Cardiac fibroblast (primary cell): ENCODE measurements around the gene DNAJC15.
"Not testable (repeated sequence)": the region's sequence is repeated elsewhere in the genome, so short reads cannot be mapped to it uniquely, and the experiment has no call there.

Source experiments
- DNase-seq, 2 donors: peaks; one replicate each; pipeline versions ENCODE4 v3.0.0 to v3.0.0-alpha.2; 2010; ENCODE audit warnings: low read depth in 2 of 2
- H3K4me3 ChIP-seq, 2 donors: replicated peaks in 1 of 2; 1 replicate in 1 of 2; 2 replicates in 1 of 2; pipeline ENCODE4 v1.5.1; 2011; ENCODE audit warnings: low read depth in 2 of 2, low read length in 2 of 2, mild to moderate bottlenecking in 2 of 2, moderate library complexity in 1 of 2
- TF ChIP-seq, protein P1 (sequence below): IDR thresholded peaks from one replicate; pipeline ENCODE4 v1.5.1; 2011; ENCODE audit warnings: low read depth, mild to moderate bottlenecking, low read length, inconsistent platforms

The DNAJC15 gene

DNA sequence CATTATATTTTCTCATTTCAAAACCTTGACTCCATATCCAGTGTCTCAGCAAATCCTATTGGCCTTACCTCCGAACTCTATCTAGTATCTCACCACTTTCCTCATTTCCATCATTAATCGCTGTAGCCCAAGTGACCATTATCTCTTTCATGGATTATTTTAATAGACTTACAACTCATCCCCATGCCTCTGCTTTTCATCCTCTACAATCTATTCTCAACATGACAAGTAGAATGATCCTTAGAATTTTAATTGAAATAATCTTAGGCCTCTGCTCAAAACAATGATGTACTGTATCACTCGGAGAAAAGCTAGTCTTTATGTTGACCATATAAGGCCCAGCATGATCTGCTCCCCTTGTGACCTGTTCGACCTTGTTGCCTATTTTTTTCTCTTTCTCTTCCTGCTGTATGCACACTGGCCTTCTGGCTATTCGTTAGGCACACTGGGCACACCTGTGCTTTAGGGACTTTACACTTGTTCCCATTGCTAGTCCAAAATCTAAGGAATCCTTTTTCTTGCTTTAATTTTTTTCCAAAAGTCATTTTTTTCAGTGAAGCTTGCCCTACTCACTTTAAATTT is 21.4 kb downstream of the DNAJC15 start:
- DNase-seq = no peak
- no peak overlapping the region for H3K4me3 ChIP-seq
- TF ChIP-seq, protein P1, sequence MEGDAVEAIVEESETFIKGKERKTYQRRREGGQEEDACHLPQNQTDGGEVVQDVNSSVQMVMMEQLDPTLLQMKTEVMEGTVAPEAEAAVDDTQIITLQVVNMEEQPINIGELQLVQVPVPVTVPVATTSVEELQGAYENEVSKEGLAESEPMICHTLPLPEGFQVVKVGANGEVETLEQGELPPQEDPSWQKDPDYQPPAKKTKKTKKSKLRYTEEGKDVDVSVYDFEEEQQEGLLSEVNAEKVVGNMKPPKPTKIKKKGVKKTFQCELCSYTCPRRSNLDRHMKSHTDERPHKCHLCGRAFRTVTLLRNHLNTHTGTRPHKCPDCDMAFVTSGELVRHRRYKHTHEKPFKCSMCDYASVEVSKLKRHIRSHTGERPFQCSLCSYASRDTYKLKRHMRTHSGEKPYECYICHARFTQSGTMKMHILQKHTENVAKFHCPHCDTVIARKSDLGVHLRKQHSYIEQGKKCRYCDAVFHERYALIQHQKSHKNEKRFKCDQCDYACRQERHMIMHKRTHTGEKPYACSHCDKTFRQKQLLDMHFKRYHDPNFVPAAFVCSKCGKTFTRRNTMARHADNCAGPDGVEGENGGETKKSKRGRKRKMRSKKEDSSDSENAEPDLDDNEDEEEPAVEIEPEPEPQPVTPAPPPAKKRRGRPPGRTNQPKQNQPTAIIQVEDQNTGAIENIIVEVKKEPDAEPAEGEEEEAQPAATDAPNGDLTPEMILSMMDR = no peak

DNA sequence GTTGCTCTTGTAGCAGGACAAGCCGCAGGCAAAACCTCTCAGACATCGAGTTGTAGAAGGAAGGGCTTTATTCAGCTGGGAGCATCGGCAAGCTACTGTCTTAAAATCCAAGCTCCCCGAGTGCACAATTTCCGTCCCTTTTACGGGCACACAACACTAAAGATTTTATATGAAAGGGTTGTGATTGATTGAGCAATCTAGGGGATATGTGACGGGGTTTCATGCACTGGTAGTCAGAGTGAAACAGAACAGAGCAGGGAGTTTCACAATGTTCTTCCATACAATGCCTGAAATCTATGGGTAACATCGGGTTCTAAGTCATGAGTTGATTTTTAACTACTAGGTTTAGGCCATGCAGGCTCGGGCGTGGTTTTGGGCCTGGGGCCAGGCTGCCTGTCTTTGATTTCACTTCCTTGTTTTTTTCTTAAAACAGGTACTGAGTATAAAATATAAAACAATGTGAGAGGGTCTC is 22.0 kb downstream of the DNAJC15 start:
- peak; percentile 15 to 24 for DNase-seq
- not testable (repeated sequence) for H3K4me3 ChIP-seq

DNA sequence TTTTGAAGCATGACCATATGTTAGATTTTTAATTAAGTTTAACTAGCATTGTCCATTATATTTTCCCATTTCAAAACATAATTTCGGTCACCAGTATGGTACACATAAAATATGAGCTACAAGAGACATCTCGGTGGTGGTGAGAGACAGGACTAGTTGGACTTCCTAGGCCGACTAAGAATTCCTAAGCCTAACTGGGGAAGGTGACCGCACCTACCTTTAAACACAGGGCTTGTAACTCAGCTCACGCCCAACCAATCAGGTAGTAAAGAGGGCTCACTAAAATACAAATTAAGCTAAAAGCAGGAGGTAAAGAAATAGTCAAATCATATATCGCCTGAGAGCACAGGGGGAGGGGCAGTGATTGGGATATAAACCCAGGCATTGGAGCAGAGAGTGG is 22.9 kb downstream of the DNAJC15 start:
- DNase-seq = no peak
- no peak overlapping the region for H3K4me3 ChIP-seq
- TF ChIP-seq, protein P1 = no peak

DNA sequence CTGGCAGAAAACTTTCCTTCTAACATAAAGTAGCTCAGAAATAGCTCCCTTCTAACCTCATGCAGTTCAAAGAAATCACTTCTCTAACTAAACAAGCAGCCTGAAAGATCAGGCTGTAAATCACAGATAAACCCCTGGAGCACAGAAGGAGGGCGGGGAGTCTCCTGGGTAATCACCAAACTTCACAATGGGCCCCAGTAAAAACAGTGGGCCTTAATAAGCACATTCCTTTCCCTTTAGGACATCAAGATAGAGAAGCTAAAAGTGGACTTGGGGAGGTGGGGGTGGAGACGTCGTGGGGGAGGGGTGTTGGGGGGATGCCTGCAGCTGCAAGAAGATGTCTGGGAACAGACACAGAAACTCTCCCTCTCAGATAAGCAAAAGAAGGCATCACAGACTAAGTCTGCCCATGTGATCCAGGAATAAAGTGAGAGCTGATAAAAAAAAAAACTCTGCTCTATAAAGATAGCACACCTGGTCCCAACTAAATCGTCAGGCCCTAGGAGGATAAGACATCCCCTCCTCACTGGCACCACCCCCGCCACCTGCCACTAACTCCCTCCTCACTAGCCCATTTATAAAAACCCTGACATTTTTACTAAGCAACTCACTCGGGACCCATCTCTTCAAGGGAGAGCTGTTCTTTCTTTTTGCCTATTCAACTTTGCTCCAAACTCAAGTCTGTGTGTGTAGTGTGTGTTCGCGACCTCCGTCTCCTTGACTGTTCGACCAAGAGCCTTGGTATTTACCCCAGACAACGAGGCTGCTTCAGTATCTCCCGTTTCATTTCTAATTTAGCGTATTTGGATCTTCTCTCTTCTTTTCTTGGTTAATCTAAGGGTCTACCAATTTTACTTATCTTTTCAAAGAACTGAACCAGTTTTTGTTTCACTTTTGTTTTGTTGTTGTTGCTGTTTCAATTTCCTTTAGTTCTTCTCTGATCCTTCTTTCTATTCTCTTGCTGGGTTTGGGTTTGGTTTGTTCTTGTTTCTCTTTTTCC is 31.7 kb downstream of the DNAJC15 start:
- H3K4me3 ChIP-seq = peak overlapping the region; percentile 35 to 57
- TF ChIP-seq, protein P1 = no peak
- peak; percentile 74 to 84 for DNase-seq

DNA sequence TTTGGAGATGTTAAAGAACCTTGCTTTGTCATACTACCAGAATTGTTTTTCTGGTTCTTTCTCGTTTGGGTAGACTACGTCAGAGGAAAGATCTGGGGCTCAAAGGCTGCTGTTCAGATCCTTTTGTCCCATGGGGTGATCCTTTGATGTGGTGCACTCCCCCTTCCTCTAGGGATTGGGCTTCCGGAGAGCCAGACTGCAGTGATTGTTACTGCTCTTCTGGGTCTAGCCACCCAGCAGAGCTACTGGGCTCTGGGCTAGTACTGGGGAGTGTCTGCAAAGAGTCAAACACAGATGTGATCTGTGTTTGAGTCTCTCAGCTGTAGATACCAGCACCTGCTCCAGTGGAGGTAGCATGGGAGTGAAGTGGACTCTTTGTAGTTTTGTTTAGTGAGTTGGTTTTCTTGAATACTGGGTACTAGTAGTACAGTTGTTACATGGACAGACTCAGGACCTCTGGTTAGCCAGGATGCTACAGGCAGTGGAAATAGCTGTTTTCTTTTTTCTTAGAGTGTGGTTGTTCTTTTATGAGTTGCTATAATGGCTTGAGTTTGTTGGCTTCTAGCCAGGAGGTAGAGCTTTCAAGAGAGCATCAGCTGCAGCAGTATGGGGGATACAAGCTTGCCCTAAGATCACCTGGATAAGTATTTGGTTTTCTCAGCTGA is 34.4 kb downstream of the DNAJC15 start:
- no peak overlapping the region for H3K4me3 ChIP-seq
- peak; percentile 24 to 71 for DNase-seq
- TF ChIP-seq, protein P1 = no peak

DNA sequence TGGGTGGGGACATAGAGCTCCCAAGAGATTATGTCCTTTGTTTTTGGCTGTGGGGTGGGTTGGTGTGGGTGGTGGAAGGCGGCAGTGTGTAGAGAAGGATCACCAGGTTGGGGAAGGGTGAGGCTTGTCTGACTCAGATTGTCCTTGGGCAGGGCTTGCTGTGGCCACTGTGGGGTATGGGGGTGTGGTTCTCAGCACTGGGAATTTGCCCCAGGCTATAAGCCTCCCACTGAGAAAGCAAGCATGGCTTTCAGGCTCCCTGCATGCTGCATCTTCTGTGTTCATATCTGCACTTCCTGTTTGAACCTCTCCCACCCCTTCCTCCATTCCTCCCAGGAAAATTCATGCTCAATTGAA is 34.9 kb downstream of the DNAJC15 start:
- DNase-seq = peak; percentile 67 to 70
- TF ChIP-seq, protein P1 = no peak
- H3K4me3 ChIP-seq = no peak overlapping the region

DNA sequence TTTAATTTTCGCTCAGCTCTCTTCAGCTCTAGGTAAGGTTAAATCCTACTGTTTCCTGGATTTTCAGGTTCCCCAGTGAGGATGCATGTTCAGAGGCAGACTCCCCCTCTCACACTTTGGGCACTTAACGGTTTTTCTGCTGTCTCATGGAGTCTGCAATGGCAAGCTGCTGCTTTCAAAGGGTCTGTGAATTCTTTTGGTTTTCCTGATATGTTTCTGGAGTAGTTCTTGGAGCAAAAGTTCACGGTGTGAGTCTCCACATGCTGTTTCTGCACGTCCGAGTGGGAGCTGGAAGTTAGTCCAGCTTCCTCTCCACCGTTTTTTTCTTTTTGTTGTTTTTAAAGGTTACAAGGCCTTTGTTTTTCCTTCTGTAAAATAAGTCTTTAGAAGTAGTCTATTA is 35.4 kb downstream of the DNAJC15 start:
- DNase-seq = peak in 1 of 2 donors; percentile 62
- TF ChIP-seq, protein P1 = no peak
- no peak overlapping the region for H3K4me3 ChIP-seq

DNA sequence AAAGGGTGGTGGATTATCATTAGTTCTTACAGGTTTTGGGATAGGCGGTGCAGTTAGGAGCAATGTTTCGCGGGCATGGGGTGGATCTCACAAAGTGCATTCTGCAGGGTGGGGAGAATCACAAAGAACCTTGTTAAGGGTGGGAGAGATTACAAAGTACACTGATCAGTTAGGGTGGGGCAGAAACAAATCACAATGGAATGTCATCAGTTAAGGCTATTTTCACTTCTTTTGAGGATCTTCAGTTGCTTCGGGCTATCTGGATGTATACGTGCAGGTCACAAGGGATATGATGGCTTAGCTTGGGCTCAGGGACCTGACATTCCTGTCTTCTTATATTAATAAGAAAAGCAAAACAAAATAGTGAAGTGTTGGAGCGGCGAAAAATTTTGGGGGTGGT is 36.4 kb downstream of the DNAJC15 start:
- not testable (repeated sequence) for DNase-seq, H3K4me3 ChIP-seq

DNA sequence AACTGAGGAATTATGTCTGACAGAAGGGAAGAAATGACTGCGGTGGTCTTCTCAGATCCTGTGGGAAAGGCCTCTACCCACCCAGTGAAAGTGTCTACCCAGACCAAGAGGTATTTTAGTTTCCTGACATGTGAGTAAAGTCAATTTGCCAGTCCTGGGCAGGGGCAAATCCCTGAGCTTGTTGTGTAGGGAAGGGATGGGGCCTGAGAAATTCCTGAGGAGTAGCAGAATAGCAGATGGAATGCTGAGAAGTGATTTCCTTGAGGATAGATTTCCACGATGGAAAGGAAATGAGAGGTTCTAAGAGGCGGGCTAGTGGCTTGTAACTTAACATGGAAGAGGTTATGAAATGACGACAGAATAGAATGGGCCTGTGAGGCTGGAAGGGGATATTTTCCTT is 37.4 kb downstream of the DNAJC15 start:
- H3K4me3 ChIP-seq, DNase-seq: not testable (repeated sequence)
